CD14-positive monocyte (primary cell): Measurements from ENCODE around the gene AMOTL2. TPM values are rescaled to one million over a fixed set of nuclear protein-coding genes. Genes with fewer than 3 reads are reported as not detected.

Experiments
- DNase-seq, 3 donors: peaks; one replicate each; pipeline ENCODE4 v3.0.0-alpha.2; 2011 to 2022
- H2AFZ ChIP-seq: 2 replicates; pipeline ENCODE4 v1.6.0; 2012; ENCODE audit warnings: mild to moderate bottlenecking, low read depth, low read length, inconsistent platforms; ENCODE audit not compliant: insufficient read depth, poor library complexity, severe bottlenecking
- H3K27ac ChIP-seq, 2 donors: 1 replicate in 1 of 2; 2 replicates in 1 of 2; pipeline ENCODE4 v1.5.1; 2012 to 2013; ENCODE audit warnings: low read length in 2 of 2, control low read depth in 1 of 2, inconsistent platforms in 1 of 2, low read depth in 1 of 2, mild to moderate bottlenecking in 1 of 2
- H3K27me3 ChIP-seq, 2 donors: one replicate each; pipeline versions ENCODE4 v1.6.0 to v1.6.1; 2011 to 2013; ENCODE audit warnings: low read length in 2 of 2; ENCODE audit not compliant: control insufficient read depth in 2 of 2, insufficient read depth in 2 of 2
- H3K36me3 ChIP-seq, 2 donors: replicated peaks in 1 of 2; 1 replicate in 1 of 2; 2 replicates in 1 of 2; pipeline versions ENCODE4 v1.5.1 to v1.6.1; 2012 to 2013; ENCODE audit warnings: low read length in 2 of 2, control low read depth in 1 of 2, inconsistent platforms in 1 of 2, mild to moderate bottlenecking in 1 of 2; ENCODE audit not compliant: insufficient read depth in 2 of 2, control insufficient read depth in 1 of 2
- H3K4me1 ChIP-seq, 2 donors: 1 replicate in 1 of 2; 2 replicates in 1 of 2; pipeline versions ENCODE4 v1.5.1 to v1.6.1; 2012 to 2013; ENCODE audit warnings: low read length in 2 of 2, control low read depth in 1 of 2, inconsistent platforms in 1 of 2, mild to moderate bottlenecking in 1 of 2, moderate library complexity in 1 of 2; ENCODE audit not compliant: insufficient read depth in 2 of 2, control insufficient read depth in 1 of 2
- H3K4me2 ChIP-seq: replicated peaks from 2 replicates; pipeline ENCODE3; 2012; ENCODE audit warnings: low read length, moderate library complexity, mild to moderate bottlenecking; ENCODE audit not compliant: poor library complexity, severe bottlenecking; ENCODE audit errors: extremely low read depth
- H3K4me3 ChIP-seq, 3 experiments: fragments of 200-600 bp in 1 of 3; sonication (generic) in 1 of 3; replicated peaks in 1 of 3; 1 replicate in 2 of 3; 2 replicates in 1 of 3; pipeline ENCODE4 v1.5.1; 2011 to 2013; ENCODE audit warnings: low read length in 3 of 3, mild to moderate bottlenecking in 3 of 3, control low read depth in 2 of 3, low read depth in 2 of 3, inconsistent platforms in 1 of 3, moderate library complexity in 1 of 3
- H3K79me2 ChIP-seq: 2 replicates; pipeline ENCODE4 v1.6.0; 2012; ENCODE audit warnings: mild to moderate bottlenecking, control low read depth, inconsistent platforms, low read length, moderate library complexity; ENCODE audit not compliant: insufficient read depth
- H3K9ac ChIP-seq: 2 replicates; pipeline ENCODE4 v1.6.0; 2017; ENCODE audit warnings: low read length, mild to moderate bottlenecking; ENCODE audit not compliant: insufficient read depth, poor library complexity, severe bottlenecking
- H3K9me3 ChIP-seq, 2 donors: replicated peaks in 1 of 2; 1 replicate in 1 of 2; 2 replicates in 1 of 2; pipeline versions ENCODE4 v1.5.1 to v1.6.1; 2012 to 2013; ENCODE audit warnings: low read length in 2 of 2, control low read depth in 1 of 2; ENCODE audit not compliant: control insufficient read depth in 1 of 2, insufficient read depth in 1 of 2
- H4K20me1 ChIP-seq: 2 replicates; pipeline ENCODE4 v1.6.0; 2012; ENCODE audit warnings: mild to moderate bottlenecking, low read length, control low read depth, moderate library complexity; ENCODE audit not compliant: insufficient read depth
- H3K27ac Mint-ChIP-seq, 7 donors: one replicate each; pipeline ENCODE4 v1.8.0; 2020; ENCODE audit warnings: mild to moderate bottlenecking in 7 of 7, mixed read lengths in 7 of 7, moderate library complexity in 6 of 7, inconsistent platforms in 2 of 7
- H3K27me3 Mint-ChIP-seq, 3 donors: one replicate each; pipeline ENCODE4 v1.8.0; 2021 to 2022; ENCODE audit warnings: low read depth in 3 of 3, mild to moderate bottlenecking in 3 of 3, mixed read lengths in 3 of 3, moderate library complexity in 3 of 3, inconsistent platforms in 1 of 3
- H3K36me3 Mint-ChIP-seq, 2 donors: one replicate each; pipeline ENCODE4 v1.8.0; 2020; ENCODE audit warnings: mixed read lengths in 2 of 2, inconsistent platforms in 1 of 2, mild to moderate bottlenecking in 1 of 2
- H3K4me1 Mint-ChIP-seq: one replicate; pipeline ENCODE4 v1.8.0; 2020; ENCODE audit warnings: mild to moderate bottlenecking, mixed read lengths
- H3K4me3 Mint-ChIP-seq, 2 donors: one replicate each; pipeline ENCODE4 v1.8.0; 2020; ENCODE audit warnings: mild to moderate bottlenecking in 2 of 2, mixed read lengths in 2 of 2, moderate library complexity in 1 of 2
- H3K9me3 Mint-ChIP-seq, 7 donors: one replicate each; pipeline ENCODE4 v1.8.0; 2020 to 2022; ENCODE audit warnings: mixed read lengths in 7 of 7, mild to moderate bottlenecking in 6 of 7, moderate library complexity in 6 of 7, inconsistent platforms in 2 of 7
- WGBS: methylation state at CpG from one replicate; pipeline ENCODE4 v1.1.5; 2013; ENCODE audit warnings: missing lambda C conversion rate; ENCODE audit not compliant: insufficient coverage; 5-methylcytosine and 5-hydroxymethylcytosine counted together
- intact Hi-C, 2 donors: fragments of 100-400 bp; cut with micrococcal nuclease; formaldehyde crosslinking; loops; one replicate each; pipeline versions ENCODE4 v1.15.0 to v1.15.1; 2023
- polyA plus RNA-seq, 3 donors: library from polyadenylated mRNA; depleted of rRNA in 1 of 3; unstranded in 2 of 3; stranded (reverse) in 1 of 3; fragments of 300-500 nt in 2 of 3; fragments of >200 nt in 1 of 3; fragmentation: Illumina TruSeq in 2 of 3; gene quantifications; 1 replicate in 2 of 3; 2 replicates in 1 of 3; pipeline ENCODE4 v1.2.3, GENCODE V29; 2012 to 2021
- TF ChIP-seq, protein P1 (sequence below): fragments of 200-600 bp; IDR thresholded peaks from one replicate; pipeline ENCODE4 v1.8.0; 2022; ENCODE audit warnings: antibody characterized with exemption, mild to moderate bottlenecking

Gene AMOTL2
- polyA plus RNA-seq, 3 donors = 0.01 TPM; not detected in 2

DNA sequence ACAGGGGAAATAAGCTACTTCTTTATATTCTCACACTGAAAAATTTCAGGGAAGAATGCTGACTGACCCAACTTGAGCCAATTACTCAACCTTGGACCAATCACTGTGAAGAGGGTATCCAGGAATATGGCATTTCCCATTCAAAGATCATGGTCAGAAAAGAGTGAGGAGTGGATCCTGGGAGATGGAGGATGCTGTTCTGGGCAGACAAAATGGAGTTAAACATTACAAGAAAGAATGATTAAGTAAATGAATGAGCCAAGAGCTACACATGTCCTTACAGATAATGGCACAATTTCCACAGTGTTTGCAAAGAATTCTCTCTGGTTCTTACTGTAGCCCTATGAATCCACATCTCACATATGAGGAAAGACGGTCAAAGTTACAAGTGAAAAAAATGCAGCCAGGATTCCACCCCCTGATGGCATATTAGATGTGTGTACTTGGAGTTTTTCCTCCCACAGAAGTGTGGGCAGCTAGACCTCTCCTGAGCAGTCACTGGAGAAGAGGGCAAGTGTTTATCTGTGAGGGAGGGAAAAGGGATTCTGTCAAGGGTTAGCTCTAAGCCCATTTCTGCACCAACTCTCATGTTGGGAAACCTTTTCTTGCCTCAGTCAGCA, 33.8 kb downstream of the AMOTL2 start:
- Mint-ChIP-seq H3K27ac (no peak overlapping the region), H3K36me3 (no peaks in the 10 kb centered on the region), H3K9me3 (no peaks in the 10 kb centered on the region), H3K27me3 (peaks cover 1 to 4% (median 3%) of the 10 kb centered on the region in 3 donors), H3K4me3 (no peak overlapping the region), H3K4me1 (peaks cover 2% of the 10 kb centered on the region)
- no peak for DNase-seq
- intact Hi-C loops = no loop called here
- no peaks in the 10 kb centered on the region for H3K79me2 ChIP-seq
- H3K4me1 ChIP-seq = no peaks in the 10 kb centered on the region
- TF ChIP-seq, protein P1, sequence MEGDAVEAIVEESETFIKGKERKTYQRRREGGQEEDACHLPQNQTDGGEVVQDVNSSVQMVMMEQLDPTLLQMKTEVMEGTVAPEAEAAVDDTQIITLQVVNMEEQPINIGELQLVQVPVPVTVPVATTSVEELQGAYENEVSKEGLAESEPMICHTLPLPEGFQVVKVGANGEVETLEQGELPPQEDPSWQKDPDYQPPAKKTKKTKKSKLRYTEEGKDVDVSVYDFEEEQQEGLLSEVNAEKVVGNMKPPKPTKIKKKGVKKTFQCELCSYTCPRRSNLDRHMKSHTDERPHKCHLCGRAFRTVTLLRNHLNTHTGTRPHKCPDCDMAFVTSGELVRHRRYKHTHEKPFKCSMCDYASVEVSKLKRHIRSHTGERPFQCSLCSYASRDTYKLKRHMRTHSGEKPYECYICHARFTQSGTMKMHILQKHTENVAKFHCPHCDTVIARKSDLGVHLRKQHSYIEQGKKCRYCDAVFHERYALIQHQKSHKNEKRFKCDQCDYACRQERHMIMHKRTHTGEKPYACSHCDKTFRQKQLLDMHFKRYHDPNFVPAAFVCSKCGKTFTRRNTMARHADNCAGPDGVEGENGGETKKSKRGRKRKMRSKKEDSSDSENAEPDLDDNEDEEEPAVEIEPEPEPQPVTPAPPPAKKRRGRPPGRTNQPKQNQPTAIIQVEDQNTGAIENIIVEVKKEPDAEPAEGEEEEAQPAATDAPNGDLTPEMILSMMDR = no peak
- H3K27me3 ChIP-seq = no peaks in the 10 kb centered on the region
- H2AFZ ChIP-seq = no peak overlapping the region
- no CpG with 5 or more reads among the region's 1 CpG for WGBS
- H3K9ac ChIP-seq = no peak overlapping the region
- no peaks in the 10 kb centered on the region for H4K20me1 ChIP-seq
- H3K36me3 ChIP-seq = no peaks in the 10 kb centered on the region
- no peak overlapping the region for H3K4me2 ChIP-seq
- no peaks in the 10 kb centered on the region for H3K9me3 ChIP-seq
- H3K4me3 ChIP-seq = no peak overlapping the region
- H3K27ac ChIP-seq = no peak overlapping the region

DNA sequence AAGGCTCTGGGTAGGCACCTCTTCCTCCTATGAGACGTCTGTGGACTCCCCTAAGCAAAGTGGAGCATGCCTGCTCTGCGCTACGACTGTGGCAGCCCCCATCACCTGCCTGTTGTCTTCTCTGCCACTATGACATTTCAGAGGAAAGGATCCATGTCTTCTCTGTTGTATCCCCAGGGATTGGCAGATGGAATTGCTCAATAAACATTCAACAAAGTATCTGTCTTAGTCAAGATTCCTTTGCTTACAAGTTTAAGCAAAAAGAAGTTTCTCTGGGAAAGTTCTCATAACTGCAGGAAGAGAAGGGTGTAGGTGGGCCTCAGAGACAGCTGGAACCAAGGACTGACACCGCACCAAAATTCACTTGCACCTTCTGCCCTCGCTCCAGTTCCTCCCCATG, 34.3 kb downstream of the AMOTL2 start:
- Histone ChIP-seq H3K27me3 (no peaks in the 10 kb centered on the region), H2AFZ (no peak overlapping the region), H3K9ac (no peak overlapping the region), H3K4me3 (no peak overlapping the region), H3K36me3 (no peaks in the 10 kb centered on the region), H3K27ac (no peak overlapping the region), H4K20me1 (no peaks in the 10 kb centered on the region), H3K9me3 (no peaks in the 10 kb centered on the region), H3K4me2 (no peak overlapping the region), H3K79me2 (no peaks in the 10 kb centered on the region), H3K4me1 (no peaks in the 10 kb centered on the region)
- no peaks in the 10 kb centered on the region for H3K36me3 Mint-ChIP-seq
- H3K4me3 Mint-ChIP-seq = no peak overlapping the region
- H3K27me3 Mint-ChIP-seq = peaks cover 1 to 4% (median 3%) of the 10 kb centered on the region in 3 donors
- TF ChIP-seq, protein P1 = no peak
- H3K27ac Mint-ChIP-seq = no peak overlapping the region
- H3K4me1 Mint-ChIP-seq = peaks cover 2% of the 10 kb centered on the region
- intact Hi-C loops = loop anchor here in 1 of 2 donors (10.0 kb wide), 1 partner anchor 115 kb away; no protein-coding TSS in a partner anchor
- WGBS = 80% methylated on average over 2 of the region's 5 CpGs
- H3K9me3 Mint-ChIP-seq = no peaks in the 10 kb centered on the region
- no peak for DNase-seq
